PC-9 (cell line): ENCODE results near the gene LRRN4CL.

Experiments
- CTCF ChIP-seq: fragments of 200-600 bp; sonication (generic); conservative IDR thresholded peaks from 2 replicates; pipeline ENCODE4 v1.6.1; 2017; ENCODE audit warnings: mixed run types, antibody characterized with exemption, mild to moderate bottlenecking, moderate library complexity
- EZH2 ChIP-seq: fragments of 200-600 bp; sonication (generic); IDR thresholded peaks from 2 replicates; pipeline ENCODE4 v1.8.0; 2017; ENCODE audit warnings: antibody characterized with exemption, low read depth

GRCh38 chr11:62707277-62707861, 18.0 kb upstream of the LRRN4CL start, which contains the start of the genes BSCL2 and GNG3:
- TF ChIP-seq CTCF (no peak), EZH2 (no peak)
